NB4 (cell line): Measurements from ENCODE around the gene NHS.

Experiments used
- POLR2A ChIP-seq: IDR thresholded peaks from 2 replicates; pipeline ENCODE4 v1.6.1; 2011; ENCODE audit warnings: mild to moderate bottlenecking; ENCODE audit not compliant: insufficient read length; ENCODE audit errors: extremely low read depth
- TF ChIP-seq, protein P1 (sequence below): IDR thresholded peaks from one replicate; pipeline ENCODE4 v1.5.1; 2012; ENCODE audit warnings: low read depth, low read length

DNA sequence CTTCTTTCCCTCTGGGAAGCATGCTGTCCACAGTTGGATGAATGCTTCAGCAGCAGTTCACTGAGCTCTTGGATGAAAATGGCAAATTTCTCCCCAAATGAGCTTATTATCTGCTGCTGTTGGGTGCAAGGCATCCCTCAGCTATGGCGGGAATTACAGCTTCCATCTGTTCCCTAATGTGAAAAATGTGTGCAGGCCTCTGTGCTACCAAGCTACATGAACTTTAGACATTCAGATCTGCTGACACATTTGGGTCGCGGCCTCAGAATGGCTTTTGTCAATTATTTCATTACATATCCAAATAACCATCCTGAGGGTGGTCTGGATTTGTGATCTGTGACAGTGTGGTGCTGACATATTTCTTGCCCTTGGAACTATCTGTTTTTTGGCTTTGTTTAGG lies 242.8 kb downstream of the NHS start:
- TF ChIP-seq, protein P1, sequence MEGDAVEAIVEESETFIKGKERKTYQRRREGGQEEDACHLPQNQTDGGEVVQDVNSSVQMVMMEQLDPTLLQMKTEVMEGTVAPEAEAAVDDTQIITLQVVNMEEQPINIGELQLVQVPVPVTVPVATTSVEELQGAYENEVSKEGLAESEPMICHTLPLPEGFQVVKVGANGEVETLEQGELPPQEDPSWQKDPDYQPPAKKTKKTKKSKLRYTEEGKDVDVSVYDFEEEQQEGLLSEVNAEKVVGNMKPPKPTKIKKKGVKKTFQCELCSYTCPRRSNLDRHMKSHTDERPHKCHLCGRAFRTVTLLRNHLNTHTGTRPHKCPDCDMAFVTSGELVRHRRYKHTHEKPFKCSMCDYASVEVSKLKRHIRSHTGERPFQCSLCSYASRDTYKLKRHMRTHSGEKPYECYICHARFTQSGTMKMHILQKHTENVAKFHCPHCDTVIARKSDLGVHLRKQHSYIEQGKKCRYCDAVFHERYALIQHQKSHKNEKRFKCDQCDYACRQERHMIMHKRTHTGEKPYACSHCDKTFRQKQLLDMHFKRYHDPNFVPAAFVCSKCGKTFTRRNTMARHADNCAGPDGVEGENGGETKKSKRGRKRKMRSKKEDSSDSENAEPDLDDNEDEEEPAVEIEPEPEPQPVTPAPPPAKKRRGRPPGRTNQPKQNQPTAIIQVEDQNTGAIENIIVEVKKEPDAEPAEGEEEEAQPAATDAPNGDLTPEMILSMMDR, result no peak
- TF ChIP-seq POLR2A, result no peak
